ENCODE data around the gene KPTN. TPM values are rescaled to one million over a fixed set of nuclear protein-coding genes. Genes with fewer than 3 reads are reported as not detected.

The KPTN gene
- total RNA-seq, 1 experiment from 2014 or later = 20.8 TPM

GRCh38 chr19:47445937-47446402 is 38.0 kb downstream of the KPTN start:
- ChIA-PET POLR2A (ENCODE audit: unreplicated experiment) (interaction anchor here (0.5 kb wide), 1 partner anchor 13 kb away, joined by 3 read pairs; no protein-coding TSS in a partner anchor), CTCF (no interaction called here)
- Histone ChIP-seq H3K27ac (no peak overlapping the region), H3F3A (ENCODE audit: insufficient read depth, low read depth) (peaks cover 5% of the 10 kb centered on the region; the same call in 1 of the 2 replicates), H3K9me3 (ENCODE audit: insufficient read depth, low read depth) (no peaks in the 10 kb centered on the region), H3K4me1 (replicated peaks; ENCODE audit: insufficient read depth) (no peaks in the 10 kb centered on the region), H2AFZ (no peak overlapping the region), H3K4me2 (peak overlapping the region; percentile 48), H3K36me3 (ENCODE audit: low read depth) (no peaks in the 10 kb centered on the region), H3K9me2 (ENCODE audit: insufficient read depth) (no peaks in the 10 kb centered on the region), H4K20me1 (ENCODE audit: insufficient read depth) (no peaks in the 10 kb centered on the region), H3K27me3 (ENCODE audit: insufficient read depth, low read depth) (peaks cover 80% of the 10 kb centered on the region), H3K4me3 (no peak overlapping the region), H3K79me2 (ENCODE audit: low read depth) (no peaks in the 10 kb centered on the region)
- peak in 1 of 2 experiments; percentile 33 for DNase-seq
- intact Hi-C loops (cut with micrococcal nuclease; ENCODE audit: unreplicated experiment) = no loop called here
- TF ChIP-seq CTCF (conservative IDR thresholded peaks at IDR 0.05) (no peak), EZH2 (IDR thresholded peaks at IDR 0.05; ENCODE audit: low read depth) (no peak)
- no TSS peak for BruUV-seq (replicated peaks)

- no peak for TF ChIP-seq EZH2 (IDR thresholded peaks at IDR 0.05; ENCODE audit: low read depth)
- no peak for TF ChIP-seq CTCF (conservative IDR thresholded peaks at IDR 0.05)
- Histone ChIP-seq H3K9me2 (ENCODE audit: insufficient read depth) (no peaks in the 10 kb centered on the region), H2AFZ (no peak overlapping the region), H3K36me3 (ENCODE audit: low read depth) (no peaks in the 10 kb centered on the region), H3K4me2 (peak overlapping the region; percentile 48; the same call in 1 of the 2 replicates), H3F3A (ENCODE audit: insufficient read depth, low read depth) (peaks cover 5% of the 10 kb centered on the region; the same call in 1 of the 2 replicates), H3K9me3 (ENCODE audit: insufficient read depth, low read depth) (no peaks in the 10 kb centered on the region), H3K27me3 (ENCODE audit: insufficient read depth, low read depth) (peaks cover 80% of the 10 kb centered on the region), H4K20me1 (ENCODE audit: insufficient read depth) (no peaks in the 10 kb centered on the region), H3K27ac (no peak overlapping the region), H3K79me2 (ENCODE audit: low read depth) (no peaks in the 10 kb centered on the region), H3K4me3 (no peak overlapping the region), H3K4me1 (replicated peaks; ENCODE audit: insufficient read depth) (no peaks in the 10 kb centered on the region)
- CTCF ChIA-PET = interaction anchor here (0.6 kb wide), 1 partner anchor 10 kb away, joined by 4 read pairs; no protein-coding TSS in a partner anchor
- POLR2A ChIA-PET (ENCODE audit: unreplicated experiment) = no interaction called here
- intact Hi-C loops (cut with micrococcal nuclease; ENCODE audit: unreplicated experiment) = no loop called here
- BruUV-seq (replicated peaks) = no TSS peak
- DNase-seq = no peak
Observed at GRCh38 chr19:47445527-47445926, 38.5 kb downstream of the KPTN start.

- Histone ChIP-seq H3K9me3 (ENCODE audit: insufficient read depth, low read depth) (no peaks in the 10 kb centered on the region), H2AFZ (no peak overlapping the region), H4K20me1 (ENCODE audit: insufficient read depth) (no peaks in the 10 kb centered on the region), H3F3A (ENCODE audit: insufficient read depth, low read depth) (peaks cover 11% of the 10 kb centered on the region), H3K79me2 (ENCODE audit: low read depth) (no peaks in the 10 kb centered on the region), H3K36me3 (ENCODE audit: low read depth) (no peaks in the 10 kb centered on the region), H3K27me3 (ENCODE audit: insufficient read depth, low read depth) (peaks cover 72% of the 10 kb centered on the region), H3K4me2 (no peak overlapping the region), H3K4me3 (no peak overlapping the region), H3K4me1 (replicated peaks; ENCODE audit: insufficient read depth) (no peaks in the 10 kb centered on the region), H3K27ac (no peak overlapping the region), H3K9me2 (ENCODE audit: insufficient read depth) (no peaks in the 10 kb centered on the region)
- no peak for DNase-seq
- no TSS peak for BruUV-seq (replicated peaks)
- TF ChIP-seq CTCF (conservative IDR thresholded peaks at IDR 0.05) (no peak), EZH2 (IDR thresholded peaks at IDR 0.05; ENCODE audit: low read depth) (no peak)
- CTCF ChIA-PET = no interaction called here
- POLR2A ChIA-PET (ENCODE audit: unreplicated experiment) = no interaction called here
- intact Hi-C loops (cut with micrococcal nuclease; ENCODE audit: unreplicated experiment) = no loop called here
Observed at GRCh38 chr19:47444388-47444821, 39.6 kb downstream of the KPTN start.

All from PC-9 (cell line).